HEK293T (cell line): ENCODE results near the gene SPTLC3.

ENCODE experiments used
- CTCF ChIA-PET: fragments of 350-600 bp; formaldehyde crosslinking; extraction: SDS; loops from one replicate; lab custom pipeline; 2021; ENCODE audit warnings: antibody characterized with exemption, inconsistent platforms; lab: Yijun Ruan, JAX
- POLR2A ChIA-PET: fragments of 350-600 bp; formaldehyde crosslinking; extraction: SDS; loops from one replicate; lab custom pipeline; 2020; ENCODE audit warnings: antibody characterized with exemption, inconsistent platforms; lab: Yijun Ruan, JAX
- DNase-seq: peaks from one replicate; pipeline ENCODE4 v3.0.0; 2012; ENCODE audit warnings: mixed read lengths; ENCODE audit errors: extremely low spot score
- ARNT ChIP-seq: fragments of 450-650 bp; IDR thresholded peaks from 2 replicates; pipeline ENCODE4 v1.6.1; 2017; ENCODE audit warnings: mild to moderate bottlenecking
- BHLHE40 ChIP-seq: fragments of 450-650 bp; IDR thresholded peaks from 2 replicates; pipeline ENCODE4 v1.6.1; 2016; ENCODE audit warnings: mild to moderate bottlenecking, moderate library complexity, borderline replicate concordance
- CTBP1 ChIP-seq: fragments of 450-650 bp; IDR thresholded peaks from 2 replicates; pipeline ENCODE4 v1.6.1; 2016; ENCODE audit warnings: borderline replicate concordance
- ELF4 ChIP-seq: fragments of 450-650 bp; IDR thresholded peaks from 2 replicates; pipeline ENCODE4 v1.6.1; 2017; ENCODE audit warnings: antibody characterized with exemption
- FOXA1 ChIP-seq: fragments of 450-650 bp; IDR thresholded peaks from 2 replicates; pipeline ENCODE4 v1.6.1; 2016; ENCODE audit warnings: mild to moderate bottlenecking
- FOXK2 ChIP-seq: fragments of 450-650 bp; IDR thresholded peaks from 2 replicates; pipeline ENCODE4 v1.6.1; 2016; ENCODE audit warnings: mild to moderate bottlenecking
- FOXM1 ChIP-seq: fragments of 450-650 bp; IDR thresholded peaks from 2 replicates; pipeline ENCODE4 v1.6.1; 2017; ENCODE audit warnings: mild to moderate bottlenecking, borderline replicate concordance
- HDGF ChIP-seq: fragments of 450-650 bp; IDR thresholded peaks from 2 replicates; pipeline ENCODE4 v1.6.1; 2017; ENCODE audit warnings: antibody characterized with exemption, borderline replicate concordance
- L3MBTL2 ChIP-seq: fragments of 450-650 bp; conservative IDR thresholded peaks from 2 replicates; pipeline ENCODE4 v1.6.1; 2016; ENCODE audit warnings: mild to moderate bottlenecking
- LEF1 ChIP-seq: fragments of 450-650 bp; IDR thresholded peaks from 2 replicates; pipeline ENCODE4 v1.6.1; 2017; ENCODE audit warnings: mild to moderate bottlenecking, borderline replicate concordance
- NFRKB ChIP-seq: fragments of 450-650 bp; IDR thresholded peaks from 2 replicates; pipeline ENCODE4 v1.6.1; 2016; ENCODE audit warnings: mild to moderate bottlenecking, moderate library complexity
- PKNOX1 ChIP-seq: fragments of 450-650 bp; IDR thresholded peaks from 2 replicates; pipeline ENCODE4 v1.6.1; 2016
- SP1 ChIP-seq: fragments of 450-650 bp; IDR thresholded peaks from 2 replicates; pipeline ENCODE4 v1.6.1; 2017
- SUZ12 ChIP-seq: fragments of 450-650 bp; IDR thresholded peaks from 2 replicates; pipeline ENCODE4 v1.6.1; 2016; ENCODE audit warnings: mild to moderate bottlenecking
- TARDBP ChIP-seq: fragments of 450-650 bp; IDR thresholded peaks from 2 replicates; pipeline ENCODE4 v1.6.1; 2016
- ZNF384 ChIP-seq: fragments of 450-650 bp; IDR thresholded peaks from 2 replicates; pipeline ENCODE4 v1.6.1; 2016

The SPTLC3 gene

DNA sequence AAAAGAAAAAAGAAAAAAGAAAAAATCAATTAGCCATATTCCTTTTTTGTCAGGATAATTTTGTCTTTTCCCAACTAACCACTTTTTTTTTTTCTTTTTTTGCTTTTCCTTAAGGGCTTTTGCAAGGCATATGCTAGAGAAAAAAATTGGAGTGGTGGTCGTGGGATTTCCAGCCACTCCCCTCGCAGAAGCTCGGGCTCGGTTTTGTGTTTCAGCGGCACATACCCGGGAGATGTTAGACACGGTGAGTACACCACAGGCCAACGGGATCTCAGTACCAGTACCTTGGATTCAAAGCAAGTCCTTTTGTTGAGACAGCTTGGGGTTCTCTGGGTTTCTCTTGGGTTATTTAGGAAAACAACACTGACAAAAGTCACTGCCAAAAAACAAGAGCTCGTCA lies 151.1 kb downstream of the SPTLC3 start:
- CTCF ChIA-PET = no interaction called here

DNA sequence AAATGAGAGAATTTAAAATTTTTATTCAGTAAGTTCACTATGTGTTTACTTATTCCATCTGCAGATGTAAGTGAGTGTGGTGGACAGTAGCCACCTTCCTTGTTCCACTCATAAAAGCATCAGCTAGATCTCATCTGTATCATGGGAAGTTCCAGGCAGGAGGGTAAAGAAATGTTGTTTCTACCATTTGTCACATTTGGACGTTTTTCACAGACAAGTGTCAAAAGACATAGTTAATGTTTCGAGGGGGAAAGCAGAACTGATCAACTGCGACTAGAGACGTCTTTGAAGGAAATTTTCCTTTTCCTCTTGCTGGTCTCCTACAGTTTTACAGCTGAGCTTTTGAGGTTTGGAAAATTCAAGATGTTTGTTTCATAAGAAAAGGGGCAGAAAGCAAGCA lies 156.4 kb downstream of the SPTLC3 start:
- POLR2A ChIA-PET = no interaction called here
- no peak for DNase-seq
- CTCF ChIA-PET = no interaction called here
- TF ChIP-seq NFRKB (no peak), FOXK2 (no peak), ARNT (no peak), LEF1 (no peak), PKNOX1 (no peak), ELF4 (no peak)

More for the DNA sequence above, 151.1 kb downstream of the SPTLC3 start:
- POLR2A ChIA-PET = no interaction called here
- DNase-seq = no peak
- no peak for TF ChIP-seq FOXM1
- TF ChIP-seq ZNF384 = no peak
- no peak for TF ChIP-seq CTBP1
- TF ChIP-seq LEF1 = no peak
- no peak for TF ChIP-seq PKNOX1
- no peak for TF ChIP-seq TARDBP
- TF ChIP-seq BHLHE40 = no peak
- TF ChIP-seq SUZ12 = no peak
- no peak for TF ChIP-seq HDGF
- no peak for TF ChIP-seq L3MBTL2
- no peak for TF ChIP-seq FOXK2
- TF ChIP-seq SP1 = no peak

- ChIA-PET POLR2A (no interaction called here), CTCF (no interaction called here)
- no peak for TF ChIP-seq PKNOX1
- no peak for DNase-seq
These were observed 157.2 kb downstream of the SPTLC3 start for GRCh38 chr20:13166011-13166410.

GRCh38 chr20:13166437-13166836 lies 157.7 kb downstream of the SPTLC3 start:
- CTCF ChIA-PET = no interaction called here
- POLR2A ChIA-PET = no interaction called here
- TF ChIP-seq ELF4 (no peak), BHLHE40 (no peak), FOXK2 (no peak), SP1 (no peak), ZNF384 (no peak), CTBP1 (no peak), HDGF (no peak), SUZ12 (no peak), L3MBTL2 (no peak), FOXM1 (no peak)
- no peak for DNase-seq

DNA sequence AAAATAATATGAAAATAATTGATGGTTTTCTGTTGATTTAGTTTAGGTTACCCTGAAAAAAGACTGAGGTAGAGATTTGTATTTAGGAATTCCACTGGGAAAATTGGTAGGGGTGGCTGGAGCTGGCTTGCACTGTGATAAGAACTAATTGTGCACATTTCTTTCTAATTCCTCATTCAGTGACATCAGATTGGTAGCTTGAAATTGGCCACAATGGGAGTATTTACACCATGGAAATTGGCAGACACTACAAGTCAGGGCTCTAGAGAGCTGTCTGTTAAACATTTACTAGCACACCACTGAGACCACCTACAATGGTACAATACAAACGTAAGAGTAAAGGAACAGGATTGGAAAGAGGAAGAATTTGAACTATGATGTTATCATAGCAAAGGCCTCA lies 160.3 kb downstream of the SPTLC3 start:
- POLR2A ChIA-PET = no interaction called here
- TF ChIP-seq HDGF (no peak), CTBP1 (no peak), SUZ12 (no peak), LEF1 (no peak), NFRKB (no peak), FOXM1 (no peak), TARDBP (no peak), PKNOX1 (no peak), SP1 (no peak), ARNT (no peak), FOXK2 (no peak), BHLHE40 (no peak)
- no peak for DNase-seq
- CTCF ChIA-PET = no interaction called here

GRCh38 chr20:13170771-13171170 lies 162.0 kb downstream of the SPTLC3 start:
- ChIA-PET CTCF (no interaction called here), POLR2A (no interaction called here)
- TF ChIP-seq HDGF (no peak), FOXM1 (no peak), L3MBTL2 (no peak), ARNT (no peak), CTBP1 (no peak), ZNF384 (no peak), ELF4 (no peak), TARDBP (no peak), LEF1 (no peak), PKNOX1 (no peak), BHLHE40 (no peak), FOXK2 (no peak), NFRKB (no peak), FOXA1 (no peak), SUZ12 (no peak), SP1 (no peak)
- DNase-seq = no peak
